GM23338 (cell line): ENCODE data around the gene MRPS34. TPM values are rescaled to one million over a fixed set of nuclear protein-coding genes. Genes with fewer than 3 reads are reported as not detected.

Source experiments
- ATAC-seq: fragments of 200-7000 bp; cut with Tn5 transposase; 3 replicates; pipeline ENCODE4 v1.9.1; 2020
- DNase-seq: peaks from one replicate; pipeline ENCODE4 v3.0.0-alpha.2; 2015; ENCODE audit warnings: low spot score
- H2AFZ ChIP-seq: fragments of 200-600 bp; sonication (generic); 2 replicates; pipeline ENCODE4 v1.8.0; 2016; ENCODE audit warnings: antibody characterized with exemption, mild to moderate bottlenecking, moderate library complexity
- H3F3A ChIP-seq: fragments of 200-600 bp; sonication (generic); replicated peaks from 2 replicates; pipeline ENCODE4 v1.8.0; 2017; ENCODE audit warnings: antibody characterized with exemption, mixed run types, low read depth
- H3K27ac ChIP-seq: fragments of 200-600 bp; sonication (generic); 2 replicates; pipeline ENCODE4 v1.6.1; 2016; ENCODE audit warnings: low read depth
- H3K27me3 ChIP-seq: fragments of 200-600 bp; sonication (generic); 2 replicates; pipeline ENCODE4 v1.8.0; 2016; ENCODE audit warnings: mild to moderate bottlenecking, mixed run types, moderate library complexity; ENCODE audit not compliant: insufficient read depth
- H3K36me3 ChIP-seq: fragments of 200-600 bp; sonication (generic); 2 replicates; pipeline ENCODE4 v1.8.0; 2016; ENCODE audit warnings: mild to moderate bottlenecking; ENCODE audit not compliant: insufficient read depth
- H3K4me1 ChIP-seq: fragments of 200-600 bp; sonication (generic); 2 replicates; pipeline ENCODE4 v1.8.0; 2016; ENCODE audit warnings: mild to moderate bottlenecking, moderate library complexity; ENCODE audit not compliant: insufficient read depth
- H3K4me2 ChIP-seq: fragments of 200-600 bp; sonication (generic); 2 replicates; pipeline ENCODE4 v1.7.1; 2017; ENCODE audit warnings: mixed run types
- H3K4me3 ChIP-seq: fragments of 200-600 bp; sonication (generic); 2 replicates; pipeline ENCODE4 v1.6.1; 2016; ENCODE audit warnings: mixed run types
- H3K79me2 ChIP-seq: fragments of 200-600 bp; sonication (generic); replicated peaks from 2 replicates; pipeline ENCODE4 v1.8.0; 2017; ENCODE audit warnings: mild to moderate bottlenecking; ENCODE audit not compliant: insufficient read depth
- H3K9me2 ChIP-seq: fragments of 200-600 bp; sonication (generic); 2 replicates; pipeline ENCODE4 v1.8.0; 2017; ENCODE audit not compliant: insufficient read depth
- H4K20me1 ChIP-seq: fragments of 200-600 bp; sonication (generic); replicated peaks from 2 replicates; pipeline ENCODE4 v1.8.0; 2017; ENCODE audit warnings: mild to moderate bottlenecking; ENCODE audit not compliant: insufficient read depth
- H3K27ac Mint-ChIP-seq: 2 replicates; pipeline ENCODE4 v1.8.0; 2020; ENCODE audit warnings: inconsistent platforms, mild to moderate bottlenecking, moderate library complexity, mixed read lengths
- H3K27me3 Mint-ChIP-seq: 3 replicates; pipeline ENCODE4 v1.8.0; 2022; ENCODE audit warnings: low read depth, mild to moderate bottlenecking, moderate library complexity, mixed read lengths, inconsistent platforms; ENCODE audit not compliant: insufficient read depth, poor library complexity
- H3K36me3 Mint-ChIP-seq: 3 replicates; pipeline ENCODE4 v1.8.0; 2021; ENCODE audit warnings: low read depth, mild to moderate bottlenecking, inconsistent platforms, moderate library complexity, mixed read lengths
- H3K4me1 Mint-ChIP-seq: 3 replicates; pipeline ENCODE4 v1.8.0; 2020; ENCODE audit warnings: mild to moderate bottlenecking, inconsistent platforms, mixed read lengths
- H3K4me3 Mint-ChIP-seq: 3 replicates; pipeline ENCODE4 v1.8.0; 2021; ENCODE audit warnings: moderate library complexity, mild to moderate bottlenecking, inconsistent platforms, mixed read lengths
- H3K9me3 Mint-ChIP-seq: 3 replicates; pipeline ENCODE4 v1.8.0; 2020; ENCODE audit warnings: moderate library complexity, mild to moderate bottlenecking, inconsistent platforms, mixed read lengths
- CTCF ChIP-seq, 2 experiments: fragments of 200-600 bp in 1 of 2; sonication (generic) in 1 of 2; conservative IDR thresholded peaks; 2 replicates each; pipeline versions ENCODE4 v1.5.1 to v1.6.1; 2016 to 2017; ENCODE audit warnings: antibody characterized with exemption in 2 of 2, low read depth in 2 of 2, mild to moderate bottlenecking in 2 of 2, moderate library complexity in 1 of 2
- ETS1 ChIP-seq: IDR thresholded peaks from 2 replicates; pipeline ENCODE4 v1.6.1; 2016; ENCODE audit warnings: antibody characterized with exemption
- EZH2phosphoT487 ChIP-seq: fragments of 200-600 bp; sonication (generic); IDR thresholded peaks from one replicate; pipeline ENCODE4 v1.8.1; 2018; ENCODE audit warnings: antibody characterized with exemption; ENCODE audit not compliant: unreplicated experiment
- JUNB ChIP-seq: IDR thresholded peaks from one replicate; pipeline ENCODE4 v1.6.1; 2016; ENCODE audit warnings: antibody characterized with exemption; ENCODE audit not compliant: unreplicated experiment
- POLR2AphosphoS5 ChIP-seq: IDR thresholded peaks from 2 replicates; pipeline ENCODE4 v1.6.1; 2016; ENCODE audit warnings: antibody characterized with exemption, low read depth
- REST ChIP-seq: IDR thresholded peaks from one replicate; pipeline ENCODE4 v1.6.1; 2018; ENCODE audit warnings: antibody characterized with exemption; ENCODE audit not compliant: unreplicated experiment
- STAT1 ChIP-seq: IDR thresholded peaks from one replicate; pipeline ENCODE4 v1.6.1; 2016; ENCODE audit warnings: antibody characterized with exemption; ENCODE audit not compliant: unreplicated experiment
- ZNF114 ChIP-seq: fragments of 250-450 bp; sonication (Bioruptor Pico); IDR thresholded peaks from 2 replicates; pipeline ENCODE4 v1.5.0; 2020; ENCODE audit warnings: mild to moderate bottlenecking, moderate library complexity
- ZNF331 ChIP-seq: fragments of 250-450 bp; sonication (Bioruptor Pico); IDR thresholded peaks from 2 replicates; pipeline ENCODE4 v1.5.0; 2020; ENCODE audit warnings: low read depth, mild to moderate bottlenecking, moderate library complexity
- ZNF462 ChIP-seq: fragments of 250-450 bp; sonication (Bioruptor Pico); IDR thresholded peaks from 2 replicates; pipeline ENCODE4 v1.5.0; 2020; ENCODE audit warnings: mild to moderate bottlenecking, moderate library complexity
- polyA plus RNA-seq: library from polyadenylated mRNA; unstranded; fragments of >200 nt; fragmentation: Nextera tagmentation; extraction: Ambion mirVana; gene quantifications from 2 replicates; pipeline ENCODE4 v1.2.1, GENCODE V29; 2016
- total RNA-seq: library from RNA; depleted of rRNA; stranded (reverse); fragments of >200 nt; shearing (Covaris generic); gene quantifications from 2 replicates; pipeline ENCODE4 v1.2.3, GENCODE V29; 2014

The MRPS34 gene
- total and polyA plus RNA-seq, 2 experiments from 2014 or later, result 248 to 391 TPM

- H3K27me3 Mint-ChIP-seq, result peaks cover 4% of the 10 kb centered on the region
- DNase-seq (no peak), ATAC-seq (no peak)
- TF ChIP-seq ZNF331 (CRISPR knock-in tag) (no peak), CTCF (conservative IDR thresholded peaks at IDR 0.05; ENCODE audit: low read depth in 2 of 2) (no peak), ZNF462 (no peak), ZNF114 (CRISPR knock-in tag) (no peak), EZH2phosphoT487 (no peak), STAT1 (no peak), REST (no peak), JUNB (no peak), ETS1 (no peak), POLR2AphosphoS5 (no peak)
- H3K9me2 ChIP-seq, result no peaks in the 10 kb centered on the region
- H3K4me3 ChIP-seq, result no peak overlapping the region
- H3K4me2 ChIP-seq, result no peak overlapping the region
- no peaks in the 10 kb centered on the region for H3K27me3 ChIP-seq
- H3K4me3 Mint-ChIP-seq, result no peak overlapping the region
- peaks cover 3% of the 10 kb centered on the region; the same call in 1 of the 2 replicates for H4K20me1 ChIP-seq
- H3K4me1 Mint-ChIP-seq, result no peaks in the 10 kb centered on the region; the same call in 2 of the 3 replicates
- H3K79me2 ChIP-seq, result no peaks in the 10 kb centered on the region
- no peak overlapping the region for H2AFZ ChIP-seq
- no peaks in the 10 kb centered on the region; the same call in 1 of the 2 replicates for H3K36me3 ChIP-seq
- peaks cover 19% of the 10 kb centered on the region; the same call in 2 of the 3 replicates for H3K36me3 Mint-ChIP-seq
- H3K4me1 ChIP-seq, result no peaks in the 10 kb centered on the region
- no peak overlapping the region for H3K27ac ChIP-seq
- H3K27ac Mint-ChIP-seq, result no peak overlapping the region
- H3F3A ChIP-seq, result no peaks in the 10 kb centered on the region
- H3K9me3 Mint-ChIP-seq, result no peaks in the 10 kb centered on the region
These were observed 45.0 kb downstream of the MRPS34 start for GRCh38 chr16:1727651-1728624.
